ENCODE data around the gene MRPS34.

DNA sequence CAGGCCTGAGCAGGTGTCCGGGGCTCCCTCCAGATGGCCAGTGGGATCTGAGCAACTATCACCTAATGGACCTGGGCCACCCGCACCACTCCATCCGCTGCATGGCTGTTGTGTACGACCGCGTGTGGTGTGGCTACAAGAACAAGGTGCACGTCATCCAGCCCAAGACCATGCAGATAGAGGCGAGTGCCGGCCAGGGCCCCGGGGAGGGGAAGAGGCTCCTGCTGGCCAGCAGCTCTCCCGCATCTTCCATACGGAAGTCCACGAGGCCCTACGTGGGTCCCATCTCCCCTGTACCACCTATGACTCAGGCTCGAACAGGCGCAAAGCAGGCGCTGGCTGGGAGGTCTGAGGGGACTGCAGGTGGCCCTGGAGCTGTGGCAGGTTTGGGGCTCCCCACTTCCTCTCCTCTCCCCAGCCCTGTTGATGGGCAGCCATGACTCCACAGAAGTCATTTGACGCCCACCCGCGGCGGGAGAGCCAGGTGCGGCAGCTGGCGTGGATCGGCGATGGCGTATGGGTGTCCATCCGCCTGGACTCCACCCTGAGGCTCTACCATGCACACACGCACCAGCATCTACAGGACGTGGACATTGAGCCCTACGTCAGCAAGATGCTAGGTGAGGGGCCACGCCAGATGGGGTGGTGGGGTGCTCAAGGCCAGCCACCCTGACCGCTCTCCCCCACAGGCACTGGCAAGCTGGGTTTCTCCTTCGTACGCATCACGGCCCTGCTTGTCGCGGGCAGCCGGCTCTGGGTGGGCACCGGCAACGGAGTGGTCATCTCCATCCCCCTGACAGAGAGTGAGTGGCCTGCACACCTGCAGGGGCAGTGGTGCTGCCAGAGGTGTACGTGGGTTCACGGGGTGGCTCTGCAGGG is 5.6 kb downstream of the MRPS34 start:
- TF ChIP-seq, protein P1, sequence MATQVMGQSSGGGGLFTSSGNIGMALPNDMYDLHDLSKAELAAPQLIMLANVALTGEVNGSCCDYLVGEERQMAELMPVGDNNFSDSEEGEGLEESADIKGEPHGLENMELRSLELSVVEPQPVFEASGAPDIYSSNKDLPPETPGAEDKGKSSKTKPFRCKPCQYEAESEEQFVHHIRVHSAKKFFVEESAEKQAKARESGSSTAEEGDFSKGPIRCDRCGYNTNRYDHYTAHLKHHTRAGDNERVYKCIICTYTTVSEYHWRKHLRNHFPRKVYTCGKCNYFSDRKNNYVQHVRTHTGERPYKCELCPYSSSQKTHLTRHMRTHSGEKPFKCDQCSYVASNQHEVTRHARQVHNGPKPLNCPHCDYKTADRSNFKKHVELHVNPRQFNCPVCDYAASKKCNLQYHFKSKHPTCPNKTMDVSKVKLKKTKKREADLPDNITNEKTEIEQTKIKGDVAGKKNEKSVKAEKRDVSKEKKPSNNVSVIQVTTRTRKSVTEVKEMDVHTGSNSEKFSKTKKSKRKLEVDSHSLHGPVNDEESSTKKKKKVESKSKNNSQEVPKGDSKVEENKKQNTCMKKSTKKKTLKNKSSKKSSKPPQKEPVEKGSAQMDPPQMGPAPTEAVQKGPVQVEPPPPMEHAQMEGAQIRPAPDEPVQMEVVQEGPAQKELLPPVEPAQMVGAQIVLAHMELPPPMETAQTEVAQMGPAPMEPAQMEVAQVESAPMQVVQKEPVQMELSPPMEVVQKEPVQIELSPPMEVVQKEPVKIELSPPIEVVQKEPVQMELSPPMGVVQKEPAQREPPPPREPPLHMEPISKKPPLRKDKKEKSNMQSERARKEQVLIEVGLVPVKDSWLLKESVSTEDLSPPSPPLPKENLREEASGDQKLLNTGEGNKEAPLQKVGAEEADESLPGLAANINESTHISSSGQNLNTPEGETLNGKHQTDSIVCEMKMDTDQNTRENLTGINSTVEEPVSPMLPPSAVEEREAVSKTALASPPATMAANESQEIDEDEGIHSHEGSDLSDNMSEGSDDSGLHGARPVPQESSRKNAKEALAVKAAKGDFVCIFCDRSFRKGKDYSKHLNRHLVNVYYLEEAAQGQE (IDR thresholded peaks at IDR 0.05; ENCODE audit: insufficient read depth in 1 of 2, low read depth in 2 of 2, low read length in 2 of 2), result no peak
- TF ChIP-seq TAF1 (IDR thresholded peaks at IDR 0.05; ENCODE audit: borderline replicate concordance, insufficient read depth, low read length) (no peak), POLR2AphosphoS5 (IDR thresholded peaks at IDR 0.05; ENCODE audit: low read depth, low read length) (no peak; the same call in 1 of the 2 replicates), SIN3A (IDR thresholded peaks at IDR 0.05; ENCODE audit: borderline replicate concordance, insufficient read depth, low read length) (no peak), FOXP2 (optimal IDR thresholded peaks at IDR 0.05; ENCODE audit: borderline replicate concordance, extremely low read depth, extremely low read length, insufficient read depth) (no peak)
